ENCODE measurements around the gene ATP11A. TPM values are rescaled to one million over a fixed set of nuclear protein-coding genes. Genes with fewer than 3 reads are reported as not detected.
A peak's percentile ranks its signal among the peaks of the same experiment; 100 is the strongest.

ATP11A gene
- total RNA-seq, 4 donors from 2014 or later = 32.1 to 83.6 (median 46.2) TPM

- Histone ChIP-seq H3K9me3 (no peaks in the 10 kb centered on the region), H3K27ac (peak overlapping the region in 2 of 3 donors; percentile 50 to 65), H3K4me3 (replicated peaks in 1 of 3) (no peak overlapping the region), H3K36me3 (no peaks in the 10 kb centered on the region), H3K4me1 (peaks cover 8 to 35% of the 10 kb centered on the region in 2 donors), H3K27me3 (no peaks in the 10 kb centered on the region)
- intact Hi-C loops (cut with DNase I) = no loop called here
- TF ChIP-seq CTCF (IDR thresholded peaks at IDR 0.05) (no peak), POLR2A (IDR thresholded peaks at IDR 0.05) (no peak)
- DNase-seq = peak in 1 of 2 donors; percentile 13
- WGBS, 2 donors = 74 to 80% methylated on average over 20 of the region's 20 CpGs
These were observed 81.5 kb downstream of the ATP11A start for GRCh38 chr13:112771139-112771876.

- TF ChIP-seq CTCF (IDR thresholded peaks at IDR 0.05) (no peak), POLR2A (IDR thresholded peaks at IDR 0.05) (no peak)
- H3K27me3 ChIP-seq = no peaks in the 10 kb centered on the region
- no peaks in the 10 kb centered on the region for H3K36me3 ChIP-seq
- intact Hi-C loops (cut with DNase I) = no loop called here
- H3K4me3 ChIP-seq (replicated peaks in 1 of 3) = no peak overlapping the region
- H3K27ac ChIP-seq = peak overlapping the region in 2 of 3 donors; percentile 50 to 65
- no peaks in the 10 kb centered on the region for H3K9me3 ChIP-seq
- peak; percentile 73 for DNase-seq
- H3K4me1 ChIP-seq = peaks cover 8 to 38% of the 10 kb centered on the region in 2 donors
- 49 to 66% methylated on average over 18 of the region's 18 CpGs for WGBS, 2 donors
These were observed 82.2 kb downstream of the ATP11A start for GRCh38 chr13:112771877-112772538.

GRCh38 chr13:112772539-112772909 lies 82.7 kb downstream of the ATP11A start:
- Histone ChIP-seq H3K4me1 (peaks cover 8 to 40% of the 10 kb centered on the region in 2 donors), H3K9me3 (no peaks in the 10 kb centered on the region), H3K27me3 (no peaks in the 10 kb centered on the region), H3K4me3 (replicated peaks in 1 of 3) (no peak overlapping the region), H3K36me3 (no peaks in the 10 kb centered on the region), H3K27ac (peak overlapping the region in 1 of 3 donors; percentile 22)
- WGBS, 2 donors = 97 to 98% methylated on average over 10 of the region's 10 CpGs
- DNase-seq = no peak
- TF ChIP-seq CTCF (IDR thresholded peaks at IDR 0.05) (no peak), POLR2A (IDR thresholded peaks at IDR 0.05) (no peak)
- intact Hi-C loops (cut with DNase I) = no loop called here

- TF ChIP-seq CTCF (IDR thresholded peaks at IDR 0.05) (no peak), POLR2A (IDR thresholded peaks at IDR 0.05) (no peak)
- H3K27me3 ChIP-seq = no peaks in the 10 kb centered on the region
- H3K36me3 ChIP-seq = no peaks in the 10 kb centered on the region
- intact Hi-C loops (cut with DNase I) = no loop called here
- H3K9me3 ChIP-seq = no peaks in the 10 kb centered on the region
- no peak overlapping the region for H3K27ac ChIP-seq
- DNase-seq = no peak
- H3K4me1 ChIP-seq = peaks cover 8 to 40% of the 10 kb centered on the region in 2 donors
- 96% methylated on average over 8 of the region's 8 CpGs for WGBS, 2 donors
- no peak overlapping the region for H3K4me3 ChIP-seq (replicated peaks in 1 of 3)
These were observed 83.1 kb downstream of the ATP11A start for GRCh38 chr13:112772929-112773328.

Measured in thyroid gland (tissue), 4 donors.